GDM1 (cell line): Measurements from ENCODE around the gene SHLD2.
"Not testable (repeated sequence)": the region's sequence is repeated elsewhere in the genome, so short reads cannot be mapped to it uniquely, and the experiment has no call there.

Experiments
- DNase-seq: peaks from one replicate; lab custom pipeline; 2025; lab: John Stamatoyannopoulos, UW

Gene SHLD2

DNA sequence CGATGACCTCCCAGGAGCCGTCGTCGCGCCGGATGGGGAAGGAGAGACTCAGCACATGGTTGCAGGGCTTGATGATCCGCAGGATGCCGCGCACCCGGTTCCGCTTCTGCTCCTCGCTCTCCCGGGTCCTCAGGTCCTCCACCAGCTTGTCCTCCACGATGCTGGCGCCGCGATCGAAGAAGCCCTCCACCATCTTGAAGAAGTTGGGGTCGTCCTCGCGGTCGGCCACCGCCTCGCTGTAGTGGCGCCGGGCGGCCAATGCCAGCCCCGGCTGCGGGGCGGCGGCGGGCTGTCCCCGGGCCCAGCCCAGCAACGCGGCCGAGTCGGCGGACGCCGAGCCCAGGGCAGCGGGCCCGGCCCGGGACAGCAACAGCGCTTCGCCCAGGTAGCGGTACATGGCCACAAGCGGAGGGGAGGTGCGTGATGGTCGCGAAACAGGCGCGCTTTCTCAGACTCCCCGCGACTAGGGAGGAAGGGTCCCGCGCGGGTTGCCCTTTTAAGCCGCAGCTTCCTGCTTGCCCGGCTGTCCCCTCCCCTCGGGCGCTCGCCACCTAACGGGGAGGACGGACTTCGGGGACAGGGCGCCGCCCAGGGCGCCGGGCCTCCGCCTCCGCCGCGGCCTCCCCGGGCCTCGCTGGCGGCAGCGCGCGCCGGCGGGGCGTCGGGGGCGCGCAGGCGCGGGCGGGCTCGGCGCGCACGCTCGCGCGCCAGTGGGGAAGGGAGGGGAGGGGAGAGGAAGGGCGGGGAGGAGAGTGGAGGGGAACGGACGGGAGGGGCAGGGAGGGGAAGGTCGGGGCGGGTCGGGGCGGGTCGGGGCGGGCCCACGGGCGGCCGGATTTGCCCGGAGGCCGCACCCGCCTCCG, at the start of gene SHLD2, which contains the start of gene GLUD1:
SHLD2 (plus strand) TSS at position 834 of the 863 bp plus-strand sequence. CDS start 56,149 bp downstream, outside the sequence.
GLUD1 (minus strand) TSS at position 471 of the 863 bp plus-strand sequence; CDS start at position 397, 74 bp downstream.
- DNase-seq, result peak; percentile 92

DNA sequence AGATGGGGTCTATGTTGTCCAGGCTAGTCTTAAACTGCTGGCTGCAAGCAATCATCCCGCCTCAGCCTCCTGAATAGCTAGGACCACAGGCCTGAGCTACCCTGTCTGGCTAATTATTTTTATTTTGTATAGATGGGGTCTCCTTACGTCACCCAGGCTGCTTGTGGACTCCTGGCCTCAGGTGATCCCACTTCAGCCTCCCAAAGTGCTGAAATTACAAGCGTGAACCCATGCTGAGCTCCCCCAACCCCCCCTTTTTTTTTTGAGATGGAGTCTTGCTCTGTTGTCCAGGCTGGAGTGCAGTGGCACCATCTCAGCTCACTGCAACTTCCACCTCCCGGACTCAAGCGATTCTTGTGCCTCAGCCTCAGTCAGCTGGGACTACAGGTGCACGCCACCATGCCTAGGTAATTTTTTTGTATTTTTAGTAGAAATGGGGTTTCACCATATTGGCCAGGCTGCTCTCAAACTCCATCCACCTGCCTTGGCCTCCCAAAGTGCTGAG, 49.5 kb upstream of the SHLD2 start:
- no peak for DNase-seq

- DNase-seq, result no peak
These were observed 41.9 kb upstream of the SHLD2 start for GRCh38 chr10:87053111-87053510.

- DNase-seq, result no peak
These were observed 41.3 kb upstream of the SHLD2 start for GRCh38 chr10:87053577-87054181.

GRCh38 chr10:87054373-87055295, 40.4 kb upstream of the SHLD2 start:
- DNase-seq, result peak; percentile 16

GRCh38 chr10:87058171-87058570, 36.8 kb upstream of the SHLD2 start:
- no peak for DNase-seq

- DNase-seq, result no peak
These were observed 35.6 kb upstream of the SHLD2 start for GRCh38 chr10:87059401-87059800.

GRCh38 chr10:87060280-87060928, 34.6 kb upstream of the SHLD2 start:
- no peak for DNase-seq

- DNase-seq, result no peak
These were observed 30.4 kb upstream of the SHLD2 start for GRCh38 chr10:87064651-87065050.

DNA sequence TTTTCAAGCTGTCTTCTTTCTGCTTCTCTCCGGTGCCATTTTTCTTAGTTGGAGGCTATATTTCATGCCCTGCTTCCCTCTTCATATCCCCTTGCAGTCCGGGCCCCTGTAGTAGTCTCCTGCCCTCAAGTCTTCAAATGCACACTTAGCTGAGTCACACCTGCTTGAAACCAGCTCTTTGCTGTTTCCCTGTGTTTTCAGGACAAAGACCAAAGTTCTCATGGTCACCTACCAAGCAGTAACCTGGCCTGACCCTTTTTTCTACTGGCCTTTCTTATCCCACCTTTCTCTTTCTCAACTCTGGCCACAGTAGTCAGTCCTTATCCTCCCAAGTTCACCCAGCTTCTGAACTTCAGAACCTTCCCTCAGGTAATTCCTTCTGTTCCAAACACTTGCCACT, 28.8 kb upstream of the SHLD2 start:
- no peak for DNase-seq

- DNase-seq, result no peak
These were observed 28.1 kb upstream of the SHLD2 start for GRCh38 chr10:87066865-87067264.

GRCh38 chr10:87068281-87068680, 26.7 kb upstream of the SHLD2 start:
- DNase-seq, result no peak

GRCh38 chr10:87072449-87072848, 22.6 kb upstream of the SHLD2 start:
- no peak for DNase-seq

- not testable (repeated sequence) for DNase-seq
These were observed 18.6 kb upstream of the SHLD2 start for GRCh38 chr10:87076421-87076820.

DNA sequence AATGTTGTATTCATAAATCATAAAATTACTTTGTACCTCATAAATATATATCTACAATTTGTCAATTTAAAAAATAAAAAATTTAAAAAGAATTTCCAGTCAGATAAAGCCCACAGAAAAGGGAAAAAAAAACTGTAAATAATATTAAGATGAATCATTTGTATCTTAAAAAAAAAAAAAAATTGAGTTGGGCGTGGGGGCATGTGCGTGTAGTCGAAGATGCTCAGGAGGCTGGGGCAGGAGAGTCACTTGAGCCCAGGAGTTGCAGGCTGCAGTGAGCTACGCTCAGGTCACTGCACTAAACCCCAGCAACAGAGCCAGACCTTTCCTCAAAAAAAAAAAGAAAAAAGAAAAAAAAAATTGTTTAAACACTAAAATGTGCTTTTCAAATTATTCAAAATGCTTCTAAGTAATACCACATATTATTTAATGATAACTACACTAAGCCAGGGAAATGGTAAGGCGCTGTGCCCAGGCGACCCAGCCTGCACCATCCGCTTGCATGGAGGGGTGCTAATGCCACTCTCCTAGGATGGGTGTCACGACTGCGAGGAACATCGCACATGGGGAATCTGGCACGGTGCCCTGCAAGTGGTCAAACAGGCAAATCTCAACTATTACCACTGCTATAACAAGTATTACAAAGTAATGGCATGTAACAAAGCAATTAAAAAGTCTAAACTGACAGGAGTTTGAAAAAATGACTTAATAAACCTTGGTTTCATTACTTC, 15.7 kb upstream of the SHLD2 start:
- no peak for DNase-seq

GRCh38 chr10:87080621-87081020, 14.4 kb upstream of the SHLD2 start:
- DNase-seq, result not testable (repeated sequence)

DNA sequence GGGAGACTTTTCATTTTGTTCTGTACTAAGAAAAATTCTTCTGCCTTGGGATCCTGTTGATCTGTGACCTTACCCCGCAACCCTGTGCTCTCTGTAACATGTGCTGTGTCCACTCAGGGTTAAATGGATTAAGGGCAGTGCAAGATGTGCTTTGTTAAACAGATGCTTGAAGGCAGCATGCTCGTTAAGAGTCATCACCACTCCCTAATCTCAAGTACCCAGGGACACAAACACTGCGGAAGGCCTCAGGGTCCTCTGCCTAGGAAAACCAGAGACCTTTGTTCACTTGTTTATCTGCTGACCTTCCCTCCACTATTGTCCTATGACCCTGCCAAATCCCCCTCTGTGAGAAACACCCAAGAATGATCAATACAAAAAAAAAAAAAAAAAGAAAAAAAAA, 13.4 kb upstream of the SHLD2 start:
- DNase-seq, result not testable (repeated sequence)

- not testable (repeated sequence) for DNase-seq
These were observed 12.8 kb upstream of the SHLD2 start for GRCh38 chr10:87082219-87082618.

DNA sequence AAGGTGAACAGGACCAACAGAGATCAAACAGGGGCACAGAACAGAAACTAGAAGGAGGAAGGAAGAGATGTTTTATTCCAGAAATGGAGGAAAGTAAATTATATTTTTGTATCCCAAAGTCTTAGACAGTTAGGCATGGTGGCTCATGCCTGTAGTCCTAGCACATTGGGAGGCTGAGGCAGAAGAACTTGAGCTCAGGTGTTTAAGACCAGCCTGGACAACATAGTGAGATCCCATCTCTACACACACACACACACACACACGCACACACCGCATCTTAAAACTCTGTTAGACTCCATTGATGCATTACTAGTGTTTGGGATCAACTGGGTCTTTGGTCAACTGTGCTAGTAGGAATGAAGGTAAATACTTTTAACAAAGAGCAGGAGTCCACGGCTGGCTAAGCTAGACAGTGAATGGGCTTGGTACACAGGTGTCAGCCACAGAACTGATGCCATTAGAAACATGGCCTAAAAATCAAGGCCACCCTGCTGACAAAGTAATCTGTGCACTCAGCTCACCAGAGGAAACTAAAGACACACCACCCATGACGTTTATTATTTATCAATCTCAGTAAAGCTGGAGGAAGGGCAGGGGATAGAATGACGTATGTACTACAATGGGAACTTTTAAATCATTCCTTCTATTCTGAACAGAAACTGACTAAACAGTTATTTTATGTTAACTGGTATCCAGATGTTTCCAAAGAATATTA, 11.3 kb upstream of the SHLD2 start:
- DNase-seq, result not testable (repeated sequence)

GRCh38 chr10:87084291-87084782, 10.7 kb upstream of the SHLD2 start:
- DNase-seq, result not testable (repeated sequence)
